Esophagus muscularis mucosa (tissue), 2 donors: ENCODE results near the gene WWOX.

Source experiments
- EP300 ChIP-seq: sonication (generic); formaldehyde crosslinking; IDR thresholded peaks from one replicate; pipeline ENCODE4 v1.6.1; 2017; ENCODE audit warnings: antibody characterized with exemption
- POLR2A ChIP-seq: fragments of 450-650 bp; IDR thresholded peaks from one replicate; pipeline ENCODE4 v1.6.1; 2017; ENCODE audit warnings: antibody characterized with exemption, moderate library complexity, mild to moderate bottlenecking, low read depth

- TF ChIP-seq POLR2A (no peak), EP300 (no peak)
Observed at GRCh38 chr16:78584213-78584860, 484.9 kb downstream of the WWOX start.
